ENCODE measurements around the gene BRWD1.

The BRWD1 gene

GRCh38 chr21:39134288-39134810 is 179.1 kb downstream of the BRWD1 start (continued):
- TF ChIP-seq, protein P1, sequence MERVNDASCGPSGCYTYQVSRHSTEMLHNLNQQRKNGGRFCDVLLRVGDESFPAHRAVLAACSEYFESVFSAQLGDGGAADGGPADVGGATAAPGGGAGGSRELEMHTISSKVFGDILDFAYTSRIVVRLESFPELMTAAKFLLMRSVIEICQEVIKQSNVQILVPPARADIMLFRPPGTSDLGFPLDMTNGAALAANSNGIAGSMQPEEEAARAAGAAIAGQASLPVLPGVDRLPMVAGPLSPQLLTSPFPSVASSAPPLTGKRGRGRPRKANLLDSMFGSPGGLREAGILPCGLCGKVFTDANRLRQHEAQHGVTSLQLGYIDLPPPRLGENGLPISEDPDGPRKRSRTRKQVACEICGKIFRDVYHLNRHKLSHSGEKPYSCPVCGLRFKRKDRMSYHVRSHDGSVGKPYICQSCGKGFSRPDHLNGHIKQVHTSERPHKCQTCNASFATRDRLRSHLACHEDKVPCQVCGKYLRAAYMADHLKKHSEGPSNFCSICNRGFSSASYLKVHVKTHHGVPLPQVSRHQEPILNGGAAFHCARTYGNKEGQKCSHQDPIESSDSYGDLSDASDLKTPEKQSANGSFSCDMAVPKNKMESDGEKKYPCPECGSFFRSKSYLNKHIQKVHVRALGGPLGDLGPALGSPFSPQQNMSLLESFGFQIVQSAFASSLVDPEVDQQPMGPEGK (CRISPR knock-in tag; IDR thresholded peaks at IDR 0.05; ENCODE audit: borderline replicate concordance): no peak

Data from SK-N-SH treated with all-trans-retinoic acid at 6 μM for 48 hours (cell line).